Gastrocnemius medialis (tissue), 4 donors: ENCODE data around the gene MSH3.

ENCODE experiments used
- POLR2A ChIP-seq, 2 donors: fragments of 450-650 bp; IDR thresholded peaks; one replicate each; pipeline ENCODE4 v1.6.1; 2017; ENCODE audit warnings: antibody characterized with exemption in 2 of 2, mild to moderate bottlenecking in 2 of 2, moderate library complexity in 2 of 2
- TF ChIP-seq, protein P1 (sequence below), 5 experiments: fragments of 450-650 bp in 3 of 5; fragments of 200-600 bp in 2 of 5; sonication (generic) in 2 of 5; IDR thresholded peaks in 4 of 5; conservative IDR thresholded peaks in 1 of 5; 1 replicate in 4 of 5; 2 replicates in 1 of 5; pipeline ENCODE4 v1.5.1; 2016 to 2019; ENCODE audit warnings: antibody characterized with exemption in 5 of 5, mild to moderate bottlenecking in 3 of 5, moderate library complexity in 3 of 5

DNA sequence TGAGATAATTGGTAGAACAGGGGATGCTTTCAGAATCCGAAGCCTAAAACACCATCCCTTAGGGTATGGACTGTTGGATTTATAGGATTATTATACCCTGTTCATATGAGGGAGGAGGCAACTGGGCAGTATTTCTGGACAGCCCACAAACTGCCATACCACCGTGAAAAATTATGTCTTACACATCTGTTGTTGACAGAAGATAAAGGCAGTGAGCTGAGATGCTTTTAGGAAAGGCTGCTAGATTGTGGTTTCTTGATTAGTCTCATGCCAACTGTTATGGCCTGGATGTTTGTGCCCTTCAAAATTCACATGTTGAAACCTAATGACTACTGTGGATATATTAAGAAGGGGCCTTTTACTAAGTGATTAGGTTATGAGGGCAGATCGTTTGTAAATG lies 84.0 kb downstream of the MSH3 start:
- TF ChIP-seq, protein P1, sequence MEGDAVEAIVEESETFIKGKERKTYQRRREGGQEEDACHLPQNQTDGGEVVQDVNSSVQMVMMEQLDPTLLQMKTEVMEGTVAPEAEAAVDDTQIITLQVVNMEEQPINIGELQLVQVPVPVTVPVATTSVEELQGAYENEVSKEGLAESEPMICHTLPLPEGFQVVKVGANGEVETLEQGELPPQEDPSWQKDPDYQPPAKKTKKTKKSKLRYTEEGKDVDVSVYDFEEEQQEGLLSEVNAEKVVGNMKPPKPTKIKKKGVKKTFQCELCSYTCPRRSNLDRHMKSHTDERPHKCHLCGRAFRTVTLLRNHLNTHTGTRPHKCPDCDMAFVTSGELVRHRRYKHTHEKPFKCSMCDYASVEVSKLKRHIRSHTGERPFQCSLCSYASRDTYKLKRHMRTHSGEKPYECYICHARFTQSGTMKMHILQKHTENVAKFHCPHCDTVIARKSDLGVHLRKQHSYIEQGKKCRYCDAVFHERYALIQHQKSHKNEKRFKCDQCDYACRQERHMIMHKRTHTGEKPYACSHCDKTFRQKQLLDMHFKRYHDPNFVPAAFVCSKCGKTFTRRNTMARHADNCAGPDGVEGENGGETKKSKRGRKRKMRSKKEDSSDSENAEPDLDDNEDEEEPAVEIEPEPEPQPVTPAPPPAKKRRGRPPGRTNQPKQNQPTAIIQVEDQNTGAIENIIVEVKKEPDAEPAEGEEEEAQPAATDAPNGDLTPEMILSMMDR (IDR thresholded peaks at IDR 0.05 in 4 of 5, conservative IDR thresholded peaks at IDR 0.05 in 1 of 5) = no peak
- TF ChIP-seq POLR2A (IDR thresholded peaks at IDR 0.05) = no peak
